GM11168 (cell line): Measurements from ENCODE around the gene STAT3.

Experiments
- in situ Hi-C: fragments of 300-500 bp; cut with MboI; formaldehyde crosslinking; loops from one replicate; pipeline ENCODE4 v1.12.0; 2022; ENCODE audit warnings: low sequenced_read_pairs; ENCODE audit not compliant: unreplicated experiment

The STAT3 gene

DNA sequence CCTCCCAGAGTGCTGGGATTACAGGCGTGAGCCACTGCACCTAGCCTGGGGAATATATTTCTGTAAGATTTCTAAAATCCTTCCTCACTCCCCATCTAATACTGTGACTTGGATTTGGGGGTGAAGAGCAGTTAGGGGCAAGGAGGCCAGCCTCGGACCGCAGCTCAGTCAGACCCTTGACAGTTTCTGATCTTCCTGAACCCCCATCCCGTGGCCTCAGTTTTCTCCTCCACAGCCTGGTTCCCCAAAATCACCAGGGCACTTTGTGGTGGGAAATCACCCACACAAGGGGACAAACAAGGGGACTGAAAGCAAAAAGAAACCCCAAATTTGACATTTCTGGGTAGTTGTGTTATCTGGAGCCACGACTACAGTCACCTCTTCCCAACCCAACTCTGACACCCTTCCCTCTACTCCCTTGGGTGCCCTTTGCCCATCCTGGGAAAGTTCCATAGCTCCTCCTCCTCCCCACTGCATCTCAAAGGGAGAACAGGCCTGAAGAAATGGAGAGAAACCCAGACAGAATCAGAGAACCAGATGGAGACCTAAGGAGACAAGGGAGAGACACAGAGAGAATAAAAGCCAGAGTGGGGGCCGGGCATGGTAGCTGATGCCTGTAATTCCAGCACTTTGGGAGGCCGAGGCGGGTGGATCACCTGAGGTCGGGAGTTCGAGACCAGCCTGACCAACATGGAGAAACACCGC, 102.7 kb downstream of the STAT3 start:
- in situ Hi-C loops: no loop called here

DNA sequence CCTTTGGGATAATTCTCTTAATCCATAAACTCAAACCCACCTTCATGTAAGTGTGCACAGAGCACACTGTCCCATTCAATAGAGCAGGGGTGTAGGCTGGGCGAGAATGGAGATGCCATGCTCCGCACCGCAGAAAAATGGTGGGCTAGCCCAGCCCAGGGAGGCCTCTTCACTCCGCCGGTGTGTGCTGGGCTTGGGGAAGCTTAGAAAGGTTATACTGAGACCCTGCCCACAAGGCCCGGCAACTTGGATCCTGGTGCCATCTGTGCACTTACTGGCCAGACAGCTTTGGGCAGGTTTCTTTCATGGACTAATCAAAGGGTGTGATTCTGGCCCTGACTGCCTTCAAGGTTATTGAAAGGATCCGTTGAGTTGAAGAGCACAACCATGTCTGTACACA, 103.7 kb downstream of the STAT3 start:
- in situ Hi-C loops: no loop called here

DNA sequence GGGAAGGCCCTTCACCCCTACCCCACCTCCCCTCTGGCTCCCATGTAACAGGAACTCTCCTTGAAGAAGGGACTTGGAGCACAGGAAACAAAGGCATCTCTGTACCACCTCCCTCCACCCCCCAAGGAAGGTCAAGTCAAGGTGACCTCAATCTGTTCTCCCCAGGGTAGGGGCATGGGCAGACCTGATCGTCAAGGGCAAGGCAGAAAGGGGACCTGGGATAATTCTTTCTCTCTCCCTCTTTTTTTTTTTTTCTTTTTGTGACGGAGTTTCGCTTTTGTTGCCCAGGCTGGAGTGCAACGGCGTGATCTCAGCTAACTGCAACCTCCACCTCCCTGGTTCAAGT, 104.2 kb downstream of the STAT3 start:
- in situ Hi-C loops: no loop called here

DNA sequence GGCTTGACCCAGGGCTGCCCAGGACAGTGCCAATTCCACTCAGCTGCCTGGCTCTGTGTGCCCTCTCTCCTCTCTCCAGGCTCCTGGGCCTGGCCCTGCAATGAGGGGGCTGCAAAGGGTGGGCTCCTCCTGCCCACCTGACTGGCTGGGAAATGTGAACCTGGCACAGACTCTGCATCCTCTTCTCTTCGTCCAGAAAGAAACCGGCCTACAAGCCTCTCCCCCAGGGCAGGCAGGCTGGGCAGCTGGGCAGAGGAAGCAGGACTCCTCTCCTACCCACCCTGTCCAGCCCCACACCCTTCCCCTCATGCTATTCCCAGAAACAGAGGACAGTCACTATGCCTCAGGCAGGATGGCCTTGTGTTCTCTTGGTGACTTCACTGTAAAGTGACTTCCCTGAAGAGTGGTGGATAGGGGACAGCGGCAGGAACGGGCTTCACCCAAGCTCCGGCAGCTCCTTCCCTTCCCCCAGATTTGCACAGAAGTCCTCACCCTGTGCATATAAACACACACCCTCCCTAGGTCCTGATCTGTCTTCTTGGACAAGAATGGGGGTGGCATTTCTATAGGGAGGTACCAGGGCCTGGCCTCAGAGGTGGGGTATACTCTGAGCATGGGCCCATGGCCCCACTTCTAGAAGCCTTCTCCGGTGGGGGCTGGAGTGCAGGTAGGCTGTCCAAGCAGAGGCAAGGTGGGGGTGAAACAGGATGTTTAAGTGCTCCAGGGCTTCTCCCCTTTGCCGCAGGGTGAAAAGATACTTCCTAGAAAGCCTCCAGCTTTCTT, 104.8 kb downstream of the STAT3 start:
- in situ Hi-C loops: no loop called here

DNA sequence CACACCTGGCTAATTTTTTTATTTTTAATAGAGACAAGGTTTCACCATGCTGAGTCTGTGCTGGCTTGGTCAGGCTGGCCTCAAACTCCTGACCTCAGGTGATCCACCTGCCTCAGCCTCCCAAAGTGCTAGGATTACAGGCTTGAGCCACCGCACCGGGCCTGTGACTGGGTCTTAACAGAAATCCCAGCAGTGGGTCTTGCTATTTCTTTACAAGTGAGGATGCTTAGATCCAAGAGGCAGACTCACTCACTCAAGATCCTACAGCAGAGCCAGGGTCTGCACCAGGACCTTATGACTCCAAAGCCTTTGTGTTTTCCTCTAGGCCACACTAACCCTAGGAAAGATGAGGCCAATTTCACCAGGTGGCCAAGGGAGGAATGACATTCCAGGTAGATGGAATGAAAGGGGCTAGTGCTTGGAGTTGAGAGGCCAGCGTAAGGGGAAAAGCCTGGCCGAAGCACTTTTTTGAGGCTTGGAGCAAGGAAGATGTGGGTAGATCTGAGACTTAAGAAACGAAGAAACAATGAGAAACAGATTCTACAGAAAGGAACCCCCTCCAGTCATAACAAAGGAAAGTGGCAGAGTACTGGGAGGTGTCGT, 105.7 kb downstream of the STAT3 start:
- in situ Hi-C loops: no loop called here

DNA sequence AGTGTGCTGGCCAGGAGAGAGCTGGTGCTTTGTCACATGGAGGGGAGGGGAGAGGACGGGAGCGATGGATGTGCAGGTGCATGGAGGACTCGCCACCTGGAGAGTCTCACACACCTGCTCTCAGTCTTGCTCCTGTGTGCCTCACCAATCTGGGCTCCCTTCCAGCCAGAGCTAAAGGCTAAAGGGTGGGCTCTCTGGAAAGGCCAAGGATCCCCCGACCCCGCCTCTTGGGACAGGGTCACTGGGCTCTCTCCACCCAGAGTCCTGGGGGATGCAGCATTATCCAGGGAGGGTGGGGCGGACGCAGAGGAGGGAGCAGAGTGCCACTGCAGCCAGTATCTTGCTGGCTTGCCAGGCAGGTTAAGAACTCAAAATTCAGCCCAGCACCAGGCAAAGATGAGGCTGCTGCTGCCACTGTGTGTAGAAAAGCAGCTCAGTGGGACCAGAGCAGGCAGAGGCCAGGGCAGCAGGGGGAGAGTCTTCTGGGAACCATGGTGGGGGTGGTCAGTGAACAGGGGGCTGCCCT, 106.6 kb downstream of the STAT3 start:
- in situ Hi-C loops: no loop called here

DNA sequence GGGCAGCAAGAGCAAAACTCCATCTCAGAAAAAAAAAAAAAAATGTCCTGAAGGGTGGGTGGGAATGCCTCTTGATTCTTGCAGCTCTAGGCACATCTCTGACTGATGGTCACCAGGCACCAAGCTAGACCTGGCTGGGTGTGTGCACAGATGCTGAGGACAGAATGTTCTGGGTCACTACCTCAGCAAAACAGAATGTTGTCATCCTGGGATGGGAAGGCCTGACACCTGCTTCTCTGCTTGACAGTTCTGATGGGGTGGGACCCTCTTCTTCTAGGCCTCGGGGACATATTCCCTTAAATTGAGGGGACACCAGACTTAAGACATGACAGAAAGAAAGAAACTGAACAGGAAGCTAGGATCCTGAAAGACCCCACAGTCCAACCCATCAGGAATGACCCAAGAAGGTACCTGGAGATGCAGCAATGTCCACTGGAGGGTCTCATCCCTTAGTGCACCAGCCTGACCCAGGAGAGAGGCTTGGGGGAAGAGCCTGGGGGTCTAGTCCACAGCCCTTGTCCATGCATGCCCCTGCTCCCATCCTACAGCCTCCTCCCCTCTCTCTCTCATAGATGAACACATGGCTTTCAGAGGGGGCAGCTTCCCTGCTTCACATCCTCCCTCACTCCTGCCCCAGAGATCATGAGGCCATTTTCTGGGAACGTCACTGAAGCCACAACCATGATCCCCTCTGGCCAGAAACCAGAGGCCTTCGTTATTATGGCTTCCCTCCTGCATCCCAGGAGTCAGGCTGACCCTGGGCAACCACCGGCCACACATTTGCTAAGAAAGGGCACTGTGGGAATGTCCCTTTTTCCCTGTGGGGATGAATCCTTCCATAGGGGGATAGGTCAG, 108.2 kb downstream of the STAT3 start:
- in situ Hi-C loops: no loop called here

DNA sequence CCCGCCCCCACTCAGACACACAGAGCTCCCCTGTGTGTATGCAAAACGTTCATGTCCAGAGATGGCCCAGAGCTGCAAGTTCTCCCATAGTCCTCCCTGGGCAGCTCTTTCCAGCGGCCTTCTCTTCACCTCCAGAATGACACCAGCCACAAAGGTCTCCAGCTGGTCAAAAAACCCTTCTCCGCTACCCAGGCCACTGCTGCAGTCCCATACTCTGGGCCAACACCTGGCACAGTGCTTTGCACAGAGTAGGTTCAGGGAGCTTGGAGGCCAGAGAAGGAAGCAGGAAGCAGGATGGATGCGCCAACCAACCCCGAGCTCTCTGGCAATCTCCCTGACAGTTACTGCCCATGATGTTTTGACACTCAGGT, 110.9 kb downstream of the STAT3 start:
- in situ Hi-C loops: no loop called here

DNA sequence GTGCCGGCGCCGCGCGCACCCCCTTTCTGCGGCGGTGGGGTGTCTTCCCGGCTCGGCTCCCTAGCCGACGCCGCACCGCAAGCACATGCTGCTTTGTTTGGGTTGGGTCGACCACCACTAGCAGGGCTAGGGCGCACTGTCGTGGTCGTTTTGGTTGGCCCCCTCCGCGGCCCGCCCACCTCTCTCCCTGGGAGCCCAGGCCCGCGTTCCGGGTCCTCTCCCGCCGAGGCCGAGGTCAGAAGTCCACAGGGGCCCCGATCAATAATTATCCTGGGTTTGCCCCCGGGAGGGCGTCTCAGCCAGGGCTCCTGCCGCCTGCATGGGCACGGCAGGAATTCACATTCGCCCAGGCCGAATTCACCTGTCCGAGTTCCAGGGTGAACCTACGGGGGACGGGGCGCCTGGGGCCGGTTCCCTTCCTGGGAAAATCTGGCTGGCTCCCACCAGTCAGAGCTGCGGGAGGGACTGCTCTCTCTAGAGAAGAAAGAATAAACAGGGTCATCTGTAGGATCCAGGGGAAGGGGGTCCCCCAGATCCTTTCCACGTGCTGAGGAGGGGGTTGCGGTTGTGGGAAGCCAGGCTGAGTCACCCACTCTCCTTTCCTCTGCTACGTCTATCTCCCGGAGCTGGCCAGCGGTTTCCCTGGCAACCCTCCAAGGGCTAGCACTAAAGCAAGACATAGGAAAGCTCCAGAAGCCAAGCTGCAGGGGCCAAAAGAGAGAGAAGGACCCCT, 111.5 kb downstream of the STAT3 start:
- in situ Hi-C loops: no loop called here

DNA sequence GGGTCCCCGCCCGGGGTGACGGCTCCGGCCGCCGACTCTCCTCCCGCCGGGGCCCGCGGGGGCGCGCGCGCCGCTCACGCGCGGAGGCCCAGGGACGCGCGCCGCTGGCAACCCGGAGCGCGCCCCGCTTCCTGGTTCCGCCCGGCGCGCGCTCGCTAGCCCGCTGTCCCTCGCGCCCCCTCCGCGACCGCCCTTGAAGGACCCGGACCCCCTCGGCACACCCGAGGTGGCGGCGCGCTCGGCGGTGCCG, 112.0 kb downstream of the STAT3 start, which contains the start of gene STAT5B:
Gene STAT5B (minus strand): TSS at position 33 of the 250 bp plus-strand sequence. CDS start 44,264 bp downstream, outside the sequence.
- in situ Hi-C loops: no loop called here

DNA sequence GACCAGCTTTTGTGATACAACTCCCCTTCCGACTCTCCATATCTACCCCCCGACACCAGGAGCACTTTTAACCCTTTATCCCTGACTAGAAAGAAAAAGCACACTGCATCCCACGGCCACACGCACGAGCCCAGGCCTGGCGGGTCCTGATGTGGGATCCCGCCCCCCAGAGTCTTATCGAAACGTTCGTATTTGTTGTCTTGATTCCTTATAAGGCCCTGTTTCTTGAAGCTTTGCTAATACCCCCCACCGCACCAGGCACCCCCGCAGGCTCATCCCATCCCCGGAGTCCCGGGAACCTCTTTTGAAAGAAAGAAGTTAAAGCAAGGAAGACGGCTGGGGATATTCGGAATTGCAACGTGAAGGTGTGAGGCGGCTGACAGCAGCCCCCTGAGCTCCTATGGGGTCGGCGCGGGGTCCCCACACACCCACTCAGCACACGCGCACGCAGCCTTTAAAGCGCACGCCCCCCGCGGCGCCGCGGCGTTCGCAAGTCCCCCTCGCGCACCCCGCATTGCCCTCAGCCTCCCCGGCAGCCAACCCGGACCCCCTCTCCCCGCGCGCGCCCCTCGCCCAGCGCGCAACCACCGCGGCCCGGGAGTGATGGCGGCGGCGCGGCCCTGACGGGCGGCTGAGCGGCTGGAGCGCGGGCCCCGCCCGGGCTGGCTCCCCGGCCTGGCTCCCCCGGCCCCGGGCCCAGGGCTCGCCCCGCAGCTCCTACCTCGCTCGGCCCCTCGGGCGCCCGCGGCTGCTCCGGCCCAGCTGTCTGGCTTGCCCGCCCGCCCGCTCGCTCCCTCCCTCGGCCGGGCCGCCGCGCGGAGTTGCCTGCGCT, 112.5 kb downstream of the STAT3 start:
- in situ Hi-C loops: no loop called here

DNA sequence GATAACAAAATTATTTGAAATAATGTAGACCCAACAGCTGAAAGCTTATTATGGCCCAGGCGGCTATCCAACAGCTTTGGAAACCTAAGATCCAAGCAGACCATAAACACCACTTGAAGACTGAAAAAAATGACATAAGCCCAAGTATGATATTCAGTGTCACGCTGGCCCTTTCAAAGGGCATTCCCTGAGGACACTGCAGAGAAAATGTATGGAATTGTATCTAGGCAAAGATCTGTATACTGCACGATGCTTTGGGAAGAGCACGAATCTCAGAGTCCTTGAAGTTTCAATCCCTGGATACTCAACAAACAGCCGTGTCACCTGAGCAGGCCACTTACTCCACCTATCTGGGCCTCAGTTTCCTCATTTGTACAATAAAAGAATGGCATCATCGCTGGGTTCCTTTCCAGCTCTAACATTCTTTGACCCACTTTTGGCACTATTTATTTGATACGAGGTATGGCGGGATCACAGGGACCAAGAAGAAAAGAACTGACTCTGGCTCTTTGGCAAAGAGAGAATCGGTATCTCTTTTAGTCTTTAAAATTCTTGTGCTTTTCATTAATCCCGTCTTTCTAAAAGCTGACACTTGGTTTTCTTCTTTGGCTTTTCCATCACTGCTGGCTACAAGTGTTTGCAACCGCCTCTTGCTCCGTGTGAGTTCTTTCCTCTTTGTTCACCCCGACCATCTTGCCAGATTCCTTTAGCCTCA, 113.3 kb downstream of the STAT3 start:
- in situ Hi-C loops: no loop called here

DNA sequence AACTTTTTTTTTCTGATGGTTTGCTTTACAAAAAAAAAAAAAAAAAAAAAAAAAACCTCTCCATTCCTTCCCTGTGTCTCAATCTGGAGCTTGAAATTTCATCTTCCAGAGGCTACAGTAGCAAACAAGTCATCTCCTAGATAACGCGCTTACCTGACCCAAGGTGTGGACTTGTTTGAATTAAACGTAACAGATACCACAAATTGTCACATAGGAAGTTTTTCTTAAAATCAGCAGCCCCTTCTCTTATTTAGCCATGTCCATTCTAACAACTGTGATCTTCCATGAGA, 114.0 kb downstream of the STAT3 start:
- in situ Hi-C loops: no loop called here

DNA sequence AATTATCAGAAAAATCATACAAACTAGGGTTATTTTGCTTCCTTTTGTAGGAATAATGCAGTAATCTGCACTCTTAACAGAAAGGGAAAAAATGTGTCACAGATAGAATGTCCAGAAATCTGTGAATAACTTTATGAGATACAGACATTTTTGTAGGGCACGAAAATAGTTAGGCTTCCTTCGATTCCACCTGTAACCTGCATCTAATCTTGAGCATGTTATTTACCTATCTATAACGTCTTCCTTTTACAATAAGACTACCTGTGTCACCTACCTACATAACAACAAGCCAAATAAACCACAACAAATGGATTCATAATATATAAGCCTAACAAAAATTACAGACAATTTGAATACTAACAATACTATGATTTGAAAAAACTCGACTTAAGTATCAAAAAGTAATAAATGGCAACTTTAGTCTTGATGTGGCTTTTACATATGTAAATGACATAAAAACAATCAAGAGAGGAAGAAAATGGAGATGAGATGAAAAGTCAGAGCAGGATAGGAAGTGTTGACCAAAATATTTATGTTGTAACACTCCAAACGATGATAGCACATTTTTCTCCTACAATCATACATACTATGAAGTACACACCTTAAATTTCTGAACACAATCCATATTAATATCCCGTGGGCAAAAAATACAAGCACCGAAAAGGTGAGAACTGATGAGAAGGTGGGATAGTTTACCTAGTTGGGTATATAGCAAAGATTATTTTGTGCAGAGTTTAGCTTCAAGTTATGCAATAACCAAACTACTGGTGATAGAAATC, 114.6 kb downstream of the STAT3 start:
- in situ Hi-C loops: no loop called here

DNA sequence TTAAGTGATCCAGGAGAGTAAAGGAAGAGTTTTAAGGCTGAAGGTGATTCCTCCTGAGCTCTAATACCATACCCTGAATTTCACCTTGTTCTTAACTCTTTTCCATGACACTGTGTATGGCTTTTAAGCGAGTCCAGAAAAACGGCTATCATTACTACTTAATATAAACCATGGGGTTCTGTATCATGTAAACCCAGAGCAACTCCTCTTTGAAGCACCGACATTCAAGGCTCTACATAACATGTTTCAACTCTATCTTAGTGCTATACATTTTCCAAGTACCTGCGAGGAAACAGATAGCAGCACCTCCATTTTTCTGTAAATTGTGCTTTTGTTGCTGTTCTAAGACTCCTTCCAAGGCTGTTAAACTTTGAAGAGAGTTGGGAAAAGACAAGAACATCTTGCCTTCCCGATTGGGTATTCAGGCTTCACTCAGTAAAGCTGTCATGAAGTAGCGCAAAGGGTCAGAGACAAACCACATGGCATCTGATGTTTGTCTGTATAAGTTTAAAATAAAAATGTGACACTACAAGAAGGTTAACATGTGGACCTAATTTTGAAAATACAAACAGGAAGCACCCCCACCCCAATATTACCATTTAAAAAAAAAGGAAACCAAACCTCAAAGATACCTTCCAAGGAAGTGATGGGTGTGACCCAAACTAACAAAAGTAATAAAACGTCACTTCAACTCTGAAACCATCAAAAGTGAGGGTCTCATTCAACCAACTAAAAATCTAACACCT, 115.9 kb downstream of the STAT3 start:
- in situ Hi-C loops: no loop called here

DNA sequence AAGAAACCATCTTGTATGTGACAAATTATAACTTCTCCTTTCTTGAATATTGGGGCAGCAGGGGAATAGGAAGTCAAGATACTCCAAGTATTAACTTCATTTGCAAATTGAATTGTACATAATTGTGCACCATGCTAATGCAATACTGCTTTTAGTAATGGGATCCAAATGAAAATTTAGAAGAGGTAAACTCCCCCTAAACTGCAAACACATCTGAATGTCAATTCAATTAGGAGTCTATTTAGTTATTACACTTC, 116.5 kb downstream of the STAT3 start:
- in situ Hi-C loops: no loop called here

DNA sequence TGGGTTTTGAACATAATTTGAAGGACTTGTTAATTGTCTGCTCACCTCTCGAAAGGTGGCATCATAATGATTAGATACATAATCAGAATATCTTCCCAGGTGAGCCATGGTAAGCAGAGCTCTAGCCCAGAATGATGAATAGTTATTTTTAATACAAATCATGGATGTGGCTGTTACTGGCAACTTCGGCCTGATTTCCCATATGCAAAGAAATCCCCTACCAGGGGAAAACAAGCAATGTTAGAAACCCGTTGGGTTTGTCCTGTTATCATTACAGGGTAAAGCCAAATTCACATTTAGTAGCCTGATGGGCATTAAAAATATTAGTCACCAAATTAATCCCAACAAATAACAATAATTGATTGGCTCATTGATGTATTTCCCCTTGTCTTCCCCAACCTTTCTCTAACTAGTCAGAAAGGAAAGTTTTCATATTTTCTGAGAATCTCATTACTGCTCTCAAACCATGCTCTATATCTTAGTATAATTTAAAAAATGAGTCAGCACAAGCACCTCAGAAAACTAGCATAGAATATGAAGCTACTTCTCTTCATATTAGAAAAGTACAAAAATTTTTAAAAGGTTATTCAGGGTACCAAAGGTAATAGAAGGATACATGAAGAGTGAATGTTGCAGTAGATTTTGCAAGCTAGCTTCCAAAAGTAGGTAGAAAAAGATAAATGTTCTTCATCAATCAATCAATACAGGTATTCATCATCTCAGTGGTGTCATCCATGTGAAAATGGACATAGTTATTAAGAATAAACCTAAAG, 117.0 kb downstream of the STAT3 start:
- in situ Hi-C loops: no loop called here
